IMR-90 (cell line): ENCODE measurements around the gene IGFBP3.

Experiments used
- BHLHE40 ChIP-seq: fragments of 150-350 bp; IDR thresholded peaks from 2 replicates; pipeline ENCODE4 v1.6.1; 2016; ENCODE audit warnings: mild to moderate bottlenecking, low read depth, low read length
- CEBPB ChIP-seq: IDR thresholded peaks from 2 replicates; pipeline ENCODE4 v1.6.1; 2012; ENCODE audit warnings: low read depth, low read length, improper control_type of control experiment
- CHD1 ChIP-seq: IDR thresholded peaks from 2 replicates; pipeline ENCODE4 v1.6.1; 2012; ENCODE audit warnings: low read depth, low read length, improper control_type of control experiment
- MAFK ChIP-seq: IDR thresholded peaks from 2 replicates; pipeline ENCODE4 v1.6.1; 2012; ENCODE audit warnings: low read depth, low read length, improper control_type of control experiment
- MAZ ChIP-seq: IDR thresholded peaks from 2 replicates; pipeline ENCODE4 v1.6.1; 2012; ENCODE audit warnings: low read depth, mild to moderate bottlenecking, low read length, improper control_type of control experiment, moderate library complexity, borderline replicate concordance
- MXI1 ChIP-seq: IDR thresholded peaks from 2 replicates; pipeline ENCODE4 v1.6.1; 2012; ENCODE audit warnings: low read depth, mild to moderate bottlenecking, low read length, moderate library complexity, borderline replicate concordance
- NFE2L2 ChIP-seq: fragments of 150-350 bp; IDR thresholded peaks from 2 replicates; pipeline ENCODE4 v1.6.1; 2016; ENCODE audit warnings: low read depth, mild to moderate bottlenecking, low read length
- POLR2A ChIP-seq: IDR thresholded peaks from 2 replicates; pipeline ENCODE4 v1.6.1; 2012; ENCODE audit warnings: mild to moderate bottlenecking, low read depth, low read length
- RAD21 ChIP-seq: IDR thresholded peaks from 2 replicates; pipeline ENCODE4 v1.6.1; 2012; ENCODE audit warnings: low read length, improper control_type of control experiment
- RCOR1 ChIP-seq: IDR thresholded peaks from 2 replicates; pipeline ENCODE4 v1.6.1; 2012; ENCODE audit warnings: mild to moderate bottlenecking, low read length, improper control_type of control experiment; ENCODE audit not compliant: insufficient replicate concordance
- RFX5 ChIP-seq: IDR thresholded peaks from 2 replicates; pipeline ENCODE4 v1.8.0; 2012; ENCODE audit warnings: low read depth, mild to moderate bottlenecking, low read length, moderate library complexity
- SMC3 ChIP-seq: fragments of 150-350 bp; IDR thresholded peaks from 2 replicates; pipeline ENCODE4 v1.6.1; 2016; ENCODE audit warnings: low read depth, mild to moderate bottlenecking, antibody characterized with exemption, low read length, moderate library complexity
- TF ChIP-seq, protein P1 (sequence below): conservative IDR thresholded peaks from 2 replicates; pipeline ENCODE4 v1.5.1; 2012; ENCODE audit warnings: mild to moderate bottlenecking, low read depth, low read length, improper control_type of control experiment

DNA sequence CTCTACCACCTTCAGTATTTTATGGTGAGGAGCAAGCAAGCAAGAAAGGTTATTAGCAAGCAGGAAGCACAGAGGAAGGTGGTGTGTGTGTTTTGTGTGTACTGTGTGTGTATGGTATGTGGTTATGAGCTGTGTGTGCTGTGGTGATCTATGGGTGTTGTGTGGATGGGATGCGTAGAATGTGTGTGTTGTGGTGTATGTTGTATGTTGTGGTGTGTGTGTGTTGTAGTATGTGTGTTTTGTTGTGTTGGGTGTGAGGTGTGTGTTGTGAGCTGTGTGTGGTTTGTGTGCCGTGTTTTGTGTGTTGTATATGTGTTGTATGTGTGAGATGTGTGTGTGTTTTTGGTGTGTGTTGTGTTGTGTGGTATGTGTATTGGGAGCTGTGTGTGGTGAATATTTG lies 16.8 kb upstream of the IGFBP3 start:
- TF ChIP-seq POLR2A (no peak), RFX5 (no peak), CEBPB (no peak), MXI1 (no peak), NFE2L2 (no peak), SMC3 (no peak), RAD21 (no peak), CHD1 (no peak), RCOR1 (no peak), MAZ (no peak), BHLHE40 (no peak), MAFK (no peak)
- TF ChIP-seq, protein P1, sequence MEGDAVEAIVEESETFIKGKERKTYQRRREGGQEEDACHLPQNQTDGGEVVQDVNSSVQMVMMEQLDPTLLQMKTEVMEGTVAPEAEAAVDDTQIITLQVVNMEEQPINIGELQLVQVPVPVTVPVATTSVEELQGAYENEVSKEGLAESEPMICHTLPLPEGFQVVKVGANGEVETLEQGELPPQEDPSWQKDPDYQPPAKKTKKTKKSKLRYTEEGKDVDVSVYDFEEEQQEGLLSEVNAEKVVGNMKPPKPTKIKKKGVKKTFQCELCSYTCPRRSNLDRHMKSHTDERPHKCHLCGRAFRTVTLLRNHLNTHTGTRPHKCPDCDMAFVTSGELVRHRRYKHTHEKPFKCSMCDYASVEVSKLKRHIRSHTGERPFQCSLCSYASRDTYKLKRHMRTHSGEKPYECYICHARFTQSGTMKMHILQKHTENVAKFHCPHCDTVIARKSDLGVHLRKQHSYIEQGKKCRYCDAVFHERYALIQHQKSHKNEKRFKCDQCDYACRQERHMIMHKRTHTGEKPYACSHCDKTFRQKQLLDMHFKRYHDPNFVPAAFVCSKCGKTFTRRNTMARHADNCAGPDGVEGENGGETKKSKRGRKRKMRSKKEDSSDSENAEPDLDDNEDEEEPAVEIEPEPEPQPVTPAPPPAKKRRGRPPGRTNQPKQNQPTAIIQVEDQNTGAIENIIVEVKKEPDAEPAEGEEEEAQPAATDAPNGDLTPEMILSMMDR, result no peak
